Caco-2 (cell line): ENCODE data around the gene ZNF440. TPM values are rescaled to one million over a fixed set of nuclear protein-coding genes. Genes with fewer than 3 reads are reported as not detected.

ENCODE experiments used
- BruUV-seq: library from RNA; stranded (reverse); fragments of 400-500 nt; replicated peaks from 2 replicates; lab custom pipeline; 2021; lab: Mats Ljungman, UMichigan
- CTCF ChIA-PET: fragments of 300-600 bp; sonication (Branson Sonifier 250); formaldehyde crosslinking; loops from one replicate; lab custom pipeline; 2022; ENCODE audit warnings: antibody characterized with exemption; lab: Charles Lee
- POLR2A ChIA-PET: fragments of 300-600 bp; sonication (Branson Sonifier 250); formaldehyde crosslinking; loops from one replicate; lab custom pipeline; 2022; ENCODE audit warnings: antibody characterized with exemption; lab: Charles Lee
- DNase-seq, 2 experiments: peaks; one replicate each; pipeline versions ENCODE4 v3.0.0 to v3.0.0-alpha.2; 2020 to 2022
- H3K27me3 ChIP-seq: replicated peaks from 2 replicates; pipeline ENCODE4 v1.6.0; 2011; ENCODE audit warnings: low read length; ENCODE audit not compliant: control insufficient read depth, insufficient read depth
- H3K36me3 ChIP-seq: 2 replicates; pipeline ENCODE4 v1.5.1; 2011; ENCODE audit warnings: low read length; ENCODE audit not compliant: control insufficient read depth, insufficient read depth
- H3K4me1 ChIP-seq: fragments of 250-450 bp; sonication (Bioruptor Pico); 2 replicates; pipeline ENCODE4 v1.5.1; 2020; ENCODE audit warnings: mild to moderate bottlenecking
- H3K4me3 ChIP-seq: 2 replicates; pipeline ENCODE4 v1.5.1; 2011; ENCODE audit warnings: low read depth, mild to moderate bottlenecking, control low read depth, low read length
- H3K9me3 ChIP-seq: fragments of 250-450 bp; sonication (Bioruptor Pico); 2 replicates; pipeline ENCODE4 v1.5.1; 2020; ENCODE audit warnings: mild to moderate bottlenecking, moderate library complexity
- H3K27ac Mint-ChIP-seq: one replicate; pipeline ENCODE4 v1.8.0; 2022; ENCODE audit warnings: mixed read lengths; ENCODE audit not compliant: unreplicated experiment
- H3K27me3 Mint-ChIP-seq: one replicate; pipeline ENCODE4 v1.8.0; 2022; ENCODE audit warnings: mixed read lengths; ENCODE audit not compliant: insufficient read depth, unreplicated experiment
- H3K36me3 Mint-ChIP-seq: one replicate; pipeline ENCODE4 v1.8.0; 2022; ENCODE audit warnings: mild to moderate bottlenecking, mixed read lengths; ENCODE audit not compliant: insufficient read depth, unreplicated experiment
- H3K4me1 Mint-ChIP-seq: one replicate; pipeline ENCODE4 v1.8.0; 2022; ENCODE audit warnings: low read depth, mixed read lengths; ENCODE audit not compliant: unreplicated experiment
- H3K4me3 Mint-ChIP-seq: one replicate; pipeline ENCODE4 v1.8.0; 2022; ENCODE audit warnings: mild to moderate bottlenecking, moderate library complexity, mixed read lengths; ENCODE audit not compliant: unreplicated experiment
- H3K9me3 Mint-ChIP-seq: one replicate; pipeline ENCODE4 v1.8.0; 2022; ENCODE audit warnings: mixed read lengths; ENCODE audit not compliant: unreplicated experiment
- CTCF ChIP-seq, 2 experiments: fragments of 200-600 bp in 1 of 2; IDR thresholded peaks; 1 replicate in 1 of 2; 2 replicates in 1 of 2; pipeline versions ENCODE4 v1.5.1 to v1.8.0; 2011 to 2022; ENCODE audit warnings: antibody characterized with exemption in 1 of 2, control low read depth in 1 of 2, inconsistent platforms in 1 of 2, low read depth in 1 of 2, low read length in 1 of 2, mild to moderate bottlenecking in 1 of 2, moderate library complexity in 1 of 2; ENCODE audit not compliant: insufficient read depth in 1 of 2, severe bottlenecking in 1 of 2, unreplicated experiment in 1 of 2
- intact Hi-C: fragments of 100-400 bp; cut with micrococcal nuclease; formaldehyde crosslinking; loops from one replicate; pipeline ENCODE4 v1.10.0; 2022; ENCODE audit not compliant: unreplicated experiment
- total RNA-seq: library from RNA; stranded (reverse); gene quantifications from 2 replicates; pipeline ENCODE4 v1.2.3, GENCODE V29; 2022

Gene ZNF440
- total RNA-seq, 1 experiment from 2014 or later = 13.4 TPM

GRCh38 chr19:11780431-11781020, 33.5 kb upstream of the ZNF440 start:
- no peaks in the 10 kb centered on the region for H3K4me1 ChIP-seq
- H3K9me3 ChIP-seq = peaks cover 35% of the 10 kb centered on the region
- H3K27ac Mint-ChIP-seq = no peak overlapping the region
- peaks cover 32% of the 10 kb centered on the region for H3K36me3 Mint-ChIP-seq
- no peaks in the 10 kb centered on the region for H3K4me1 Mint-ChIP-seq
- CTCF ChIA-PET = no interaction called here
- H3K27me3 ChIP-seq = no peaks in the 10 kb centered on the region
- no TSS peak for BruUV-seq
- peaks cover 33% of the 10 kb centered on the region for H3K9me3 Mint-ChIP-seq
- POLR2A ChIA-PET = no interaction called here
- H3K4me3 ChIP-seq = no peak overlapping the region
- no peak for TF ChIP-seq CTCF (IDR thresholded peaks at IDR 0.05; ENCODE audit: insufficient read depth in 1 of 2, low read depth in 1 of 2, low read length in 1 of 2, severe bottlenecking in 1 of 2, unreplicated experiment in 1 of 2)
- peaks cover 5% of the 10 kb centered on the region for H3K36me3 ChIP-seq
- no peak overlapping the region for H3K4me3 Mint-ChIP-seq
- no peak for DNase-seq
- intact Hi-C loops = no loop called here
- no peaks in the 10 kb centered on the region for H3K27me3 Mint-ChIP-seq

- Histone ChIP-seq H3K4me3 (no peak overlapping the region), H3K27me3 (no peaks in the 10 kb centered on the region), H3K4me1 (no peaks in the 10 kb centered on the region), H3K36me3 (peaks cover 5% of the 10 kb centered on the region), H3K9me3 (peaks cover 35% of the 10 kb centered on the region)
- POLR2A ChIA-PET = no interaction called here
- DNase-seq = no peak
- intact Hi-C loops = no loop called here
- no TSS peak for BruUV-seq
- no peak overlapping the region for H3K27ac Mint-ChIP-seq
- no peak overlapping the region for H3K4me3 Mint-ChIP-seq
- CTCF ChIA-PET = no interaction called here
- peaks cover 33% of the 10 kb centered on the region for H3K9me3 Mint-ChIP-seq
- H3K4me1 Mint-ChIP-seq = no peaks in the 10 kb centered on the region
- no peaks in the 10 kb centered on the region for H3K27me3 Mint-ChIP-seq
- H3K36me3 Mint-ChIP-seq = peaks cover 32% of the 10 kb centered on the region
- no peak for TF ChIP-seq CTCF (IDR thresholded peaks at IDR 0.05; ENCODE audit: insufficient read depth in 1 of 2, low read depth in 1 of 2, low read length in 1 of 2, severe bottlenecking in 1 of 2, unreplicated experiment in 1 of 2)
Measured at GRCh38 chr19:11781295-11782057, 32.6 kb upstream of the ZNF440 start.

- DNase-seq = no peak
- ChIA-PET CTCF (no interaction called here), POLR2A (no interaction called here)
- H3K9me3 ChIP-seq = peaks cover 37% of the 10 kb centered on the region
- H3K4me1 ChIP-seq = no peaks in the 10 kb centered on the region
- H3K27me3 ChIP-seq = no peaks in the 10 kb centered on the region
- Mint-ChIP-seq H3K9me3 (peaks cover 33% of the 10 kb centered on the region), H3K4me3 (no peak overlapping the region), H3K36me3 (peaks cover 27% of the 10 kb centered on the region), H3K27ac (no peak overlapping the region), H3K27me3 (no peaks in the 10 kb centered on the region), H3K4me1 (no peaks in the 10 kb centered on the region)
- H3K36me3 ChIP-seq = peaks cover 5% of the 10 kb centered on the region
- intact Hi-C loops = no loop called here
- BruUV-seq = no TSS peak
- H3K4me3 ChIP-seq = no peak overlapping the region
- TF ChIP-seq CTCF (IDR thresholded peaks at IDR 0.05; ENCODE audit: insufficient read depth in 1 of 2, low read depth in 1 of 2, low read length in 1 of 2, severe bottlenecking in 1 of 2, unreplicated experiment in 1 of 2) = no peak
Measured at GRCh38 chr19:11783767-11784166, 30.3 kb upstream of the ZNF440 start.
